T follicular helper cell (primary cell): ENCODE measurements around the gene HAPLN1.
"Not testable (repeated sequence)": the region's sequence is repeated elsewhere in the genome, so short reads cannot be mapped to it uniquely, and the experiment has no call there.

Source experiments
- DNase-seq: peaks from one replicate; pipeline ENCODE4 v3.0.0-alpha.2; 2020; ENCODE audit warnings: low read depth
- total RNA-seq, 2 experiments: gene quantifications; one replicate each; lab custom pipeline; 2026; lab: John Stamatoyannopoulos, UW

The HAPLN1 gene
- total RNA-seq, result 0 reads per million in 2 experiments

GRCh38 chr5:83720836-83721537, at the start of gene HAPLN1:
HAPLN1 (minus strand) TSS chr5:83720855; CDS start chr5:83673523, 47,332 bp downstream.
- no peak for DNase-seq

GRCh38 chr5:83767409-83767992, 46.8 kb upstream of the HAPLN1 start:
- DNase-seq, result no peak

DNA sequence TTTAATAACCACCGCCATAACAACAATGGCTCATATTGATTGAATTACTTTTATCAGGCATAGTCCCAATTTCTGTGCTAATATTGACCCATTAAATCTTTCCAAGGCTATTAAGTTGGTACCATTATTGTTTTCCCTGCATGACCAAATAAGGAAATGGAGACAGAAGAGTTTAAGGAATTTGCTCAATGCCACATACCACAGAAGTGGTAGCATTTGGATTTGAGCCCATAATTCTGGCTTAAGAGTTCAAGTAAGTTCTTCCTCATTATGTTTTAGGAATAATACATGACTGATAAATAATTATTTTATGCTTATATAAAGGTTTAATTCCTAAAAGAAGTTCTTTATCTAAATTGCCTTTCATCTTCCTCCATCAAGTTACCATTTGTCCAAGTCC, 43.4 kb upstream of the HAPLN1 start:
- DNase-seq, result no peak

GRCh38 chr5:83760579-83760978, 39.9 kb upstream of the HAPLN1 start:
- DNase-seq, result no peak

GRCh38 chr5:83752700-83753099, 32.0 kb upstream of the HAPLN1 start:
- DNase-seq, result no peak

- DNase-seq, result no peak
Observed at GRCh38 chr5:83751201-83751600, 30.5 kb upstream of the HAPLN1 start.

DNA sequence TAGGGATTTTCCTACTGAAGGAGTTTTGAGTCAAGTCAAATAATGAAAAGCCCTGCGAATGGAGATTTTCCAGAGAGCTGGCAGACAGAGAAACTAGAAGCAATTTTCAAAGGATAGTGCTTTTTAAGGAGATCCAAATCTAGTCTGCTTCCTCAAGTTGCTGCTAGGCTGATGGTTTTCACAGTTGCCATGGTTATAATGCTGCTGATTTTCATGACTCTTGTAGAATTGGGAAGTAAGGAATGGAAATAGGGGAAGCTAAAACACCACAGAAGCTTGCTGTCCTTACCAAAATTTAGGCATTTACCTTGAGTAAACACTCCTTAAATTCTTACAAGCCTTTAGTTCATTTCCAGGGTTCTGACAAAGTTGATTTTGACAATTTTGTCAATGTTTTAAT, 30.1 kb upstream of the HAPLN1 start:
- DNase-seq, result no peak

GRCh38 chr5:83745816-83746215, 25.2 kb upstream of the HAPLN1 start:
- no peak for DNase-seq

- no peak for DNase-seq
Observed at GRCh38 chr5:83744821-83745220, 24.2 kb upstream of the HAPLN1 start.

- no peak for DNase-seq
Observed at GRCh38 chr5:83742089-83742488, 21.4 kb upstream of the HAPLN1 start.

DNA sequence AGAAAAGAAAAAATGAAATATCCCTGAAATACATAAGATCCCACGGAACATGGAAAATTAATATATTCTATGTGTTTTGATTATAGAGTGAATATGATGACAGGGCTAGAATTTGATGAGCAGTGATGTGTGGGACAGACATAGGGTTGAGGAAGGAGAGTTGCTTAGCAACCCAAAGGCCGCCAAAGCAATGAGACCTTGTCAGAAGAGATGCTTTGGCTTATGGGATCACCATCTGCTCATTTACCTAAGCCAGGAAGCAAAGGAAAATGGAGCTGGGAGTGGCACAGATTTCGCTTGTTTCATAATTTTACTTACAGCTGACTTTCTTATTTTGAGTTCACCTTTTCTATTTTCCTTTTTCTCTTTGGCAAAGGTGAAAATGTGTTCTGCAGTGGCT, 20.9 kb upstream of the HAPLN1 start:
- no peak for DNase-seq

- DNase-seq, result no peak
Observed at GRCh38 chr5:83740741-83741140, 20.1 kb upstream of the HAPLN1 start.

- not testable (repeated sequence) for DNase-seq
Observed at GRCh38 chr5:83736169-83736568, 15.5 kb upstream of the HAPLN1 start.

DNA sequence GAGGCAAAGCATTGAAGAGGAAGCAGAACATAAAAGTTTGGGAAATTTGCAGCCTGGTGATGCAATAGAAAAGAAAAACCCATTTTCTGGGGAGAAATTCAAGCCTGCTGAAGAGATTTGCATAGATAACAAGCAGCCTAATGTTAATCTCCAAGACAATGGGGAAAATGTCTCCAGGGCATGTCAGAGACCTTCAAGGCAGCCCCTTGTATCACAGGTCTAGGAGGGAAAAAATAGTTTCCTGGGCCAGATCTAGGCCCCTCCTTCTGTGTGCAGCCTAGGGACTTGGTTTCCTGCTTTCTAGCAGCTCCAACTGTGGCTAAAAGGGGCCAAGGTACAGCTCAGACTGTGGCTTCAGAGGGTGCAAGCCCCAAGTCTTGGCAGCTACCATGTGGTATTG, 14.4 kb upstream of the HAPLN1 start:
- DNase-seq, result not testable (repeated sequence)

GRCh38 chr5:83731638-83732037, 11.0 kb upstream of the HAPLN1 start:
- DNase-seq, result no peak

DNA sequence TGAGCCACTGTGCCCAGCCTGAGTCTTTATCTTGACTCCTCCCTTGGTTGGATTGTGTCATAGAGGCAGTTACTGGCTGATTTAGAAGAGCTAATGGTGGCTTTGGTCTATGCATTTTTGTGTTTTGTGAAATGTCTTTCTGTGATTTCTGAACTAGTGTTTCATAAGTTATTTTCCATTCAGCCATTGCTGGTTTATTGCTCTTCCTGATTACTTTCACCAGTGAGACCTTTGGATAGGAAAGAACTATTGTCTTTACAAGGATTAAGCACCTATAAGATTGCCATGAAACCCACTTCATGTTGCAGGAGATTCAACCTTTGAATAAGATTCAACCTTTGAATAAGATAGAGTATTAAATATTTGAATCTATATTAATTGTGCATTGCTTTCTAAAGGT, 8.7 kb upstream of the HAPLN1 start:
- no peak for DNase-seq

GRCh38 chr5:83726912-83727311, 6.3 kb upstream of the HAPLN1 start:
- DNase-seq, result no peak

DNA sequence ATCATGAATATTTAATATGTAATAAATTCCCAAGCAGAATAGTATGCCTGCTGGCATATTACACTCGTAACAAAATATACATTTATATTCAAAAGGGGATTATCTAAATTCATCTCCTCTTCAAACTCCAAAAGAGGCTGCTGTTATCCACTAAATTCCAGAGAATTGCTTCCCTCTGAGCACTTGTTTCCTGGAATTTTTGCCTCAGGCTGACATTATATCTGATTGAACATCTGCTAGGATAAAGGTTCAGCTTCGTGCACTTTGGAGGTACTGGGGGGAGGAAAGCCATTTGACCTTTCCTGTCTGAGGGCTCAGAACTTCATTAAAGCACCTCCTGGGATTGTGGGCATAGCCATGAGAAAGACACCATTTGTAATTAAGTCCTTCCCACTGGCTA, 4.3 kb upstream of the HAPLN1 start:
- DNase-seq, result no peak

- DNase-seq, result no peak
Observed at GRCh38 chr5:83724001-83724400, 3.3 kb upstream of the HAPLN1 start.

- no peak for DNase-seq
Observed at GRCh38 chr5:83723031-83723430, 2.4 kb upstream of the HAPLN1 start.

DNA sequence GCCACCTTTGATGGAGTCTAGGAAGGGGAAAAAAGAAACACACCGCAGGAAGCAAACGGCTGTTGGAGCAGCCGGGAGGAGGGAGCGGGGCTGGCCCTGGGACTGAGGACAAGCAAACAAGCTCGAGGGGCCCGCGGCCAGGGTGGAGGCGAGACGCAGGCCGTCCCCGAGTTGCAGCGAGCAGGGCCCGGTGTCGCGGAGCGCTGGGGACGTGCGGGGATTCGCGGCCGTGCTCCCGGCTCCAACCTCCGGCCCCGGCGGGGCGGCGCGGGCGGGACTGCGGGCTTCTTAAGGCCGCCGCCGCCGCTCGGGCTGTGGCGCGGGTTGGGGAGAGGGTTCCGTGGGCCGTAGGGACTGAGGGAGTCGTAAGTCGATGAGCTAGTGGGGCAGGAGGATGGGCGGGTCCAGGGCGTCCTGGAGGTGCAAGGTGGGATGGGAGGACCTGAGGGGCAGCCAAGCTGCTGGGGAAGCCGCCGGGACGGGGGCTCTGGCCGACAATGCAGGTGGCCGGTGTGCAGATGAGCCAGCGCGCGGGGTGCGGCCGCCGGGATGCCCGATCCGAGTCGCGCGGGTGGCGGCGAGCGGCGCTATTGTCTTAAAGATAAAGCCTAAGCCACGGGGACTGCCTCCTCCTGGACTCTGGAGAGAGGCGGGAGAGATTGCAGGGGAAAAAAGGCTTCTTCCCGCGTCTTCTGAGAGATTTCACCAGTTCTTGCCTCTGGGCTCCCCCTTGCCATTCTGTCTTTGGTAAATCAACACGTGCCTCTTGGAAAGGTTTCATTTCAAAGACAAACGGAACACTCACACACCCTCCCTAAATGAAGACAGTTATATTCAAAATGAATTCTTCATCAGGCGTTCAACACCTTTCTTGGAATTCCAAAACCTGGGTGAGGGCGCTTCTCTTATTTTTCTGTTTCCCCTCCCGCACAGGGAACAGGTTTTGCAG, 1.6 kb upstream of the HAPLN1 start:
- no peak for DNase-seq

DNA sequence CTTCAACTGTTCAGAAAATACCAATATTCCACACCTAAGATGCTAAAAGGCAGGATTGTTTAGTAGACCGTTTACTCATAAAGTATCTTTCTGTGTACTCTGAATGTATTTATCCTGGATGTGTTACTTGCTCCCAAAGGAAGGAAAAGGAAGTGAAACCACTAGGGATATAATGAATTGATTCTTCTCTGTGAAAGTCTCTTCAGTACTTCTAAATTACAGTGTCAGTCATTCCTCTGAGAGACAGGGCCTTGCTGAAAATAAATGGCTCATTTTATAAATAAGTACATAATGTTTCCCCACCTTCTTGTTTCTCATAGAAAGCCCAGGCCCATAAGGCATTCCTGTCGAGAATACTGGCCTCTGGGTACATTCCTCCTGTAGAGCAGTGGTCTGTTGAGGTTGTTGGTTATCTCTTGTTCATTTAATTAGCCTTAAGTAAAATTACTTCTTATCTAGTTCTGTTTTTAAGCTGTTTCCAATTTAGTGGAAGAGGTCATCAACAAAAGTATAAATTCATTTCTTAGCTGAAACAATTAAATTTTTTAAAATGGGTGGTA, 1.6 kb downstream of the HAPLN1 start:
- no peak for DNase-seq
